SU-DHL-6 (cell line): ENCODE data around the gene SPAG9.

ENCODE experiments used
- CTCF ChIP-seq: fragments of 200-600 bp; sonication (generic); IDR thresholded peaks from one replicate; pipeline ENCODE4 v1.5.1; 2017; ENCODE audit warnings: antibody characterized with exemption, mild to moderate bottlenecking, low read length, moderate library complexity; ENCODE audit not compliant: insufficient read depth, poor library complexity, severe bottlenecking
- EZH2phosphoT487 ChIP-seq: fragments of 200-600 bp; sonication (generic), shearing (Covaris generic); conservative IDR thresholded peaks from 2 replicates; pipeline ENCODE4 v1.6.1; 2018; ENCODE audit warnings: mild to moderate bottlenecking, antibody characterized with exemption, low read length, moderate library complexity, mixed read lengths

GRCh38 chr17:51161541-51161940 is 40.9 kb upstream of the SPAG9 start:
- no peak for TF ChIP-seq CTCF
- no peak for TF ChIP-seq EZH2phosphoT487
